GM19099 (cell line): ENCODE data around the gene NTHL1.

ENCODE experiments used
- POLR2A ChIP-seq: IDR thresholded peaks from 3 replicates; pipeline ENCODE4 v1.6.1; 2011; ENCODE audit warnings: low read depth; ENCODE audit not compliant: insufficient read length; ENCODE audit errors: extremely low read depth

Gene NTHL1

DNA sequence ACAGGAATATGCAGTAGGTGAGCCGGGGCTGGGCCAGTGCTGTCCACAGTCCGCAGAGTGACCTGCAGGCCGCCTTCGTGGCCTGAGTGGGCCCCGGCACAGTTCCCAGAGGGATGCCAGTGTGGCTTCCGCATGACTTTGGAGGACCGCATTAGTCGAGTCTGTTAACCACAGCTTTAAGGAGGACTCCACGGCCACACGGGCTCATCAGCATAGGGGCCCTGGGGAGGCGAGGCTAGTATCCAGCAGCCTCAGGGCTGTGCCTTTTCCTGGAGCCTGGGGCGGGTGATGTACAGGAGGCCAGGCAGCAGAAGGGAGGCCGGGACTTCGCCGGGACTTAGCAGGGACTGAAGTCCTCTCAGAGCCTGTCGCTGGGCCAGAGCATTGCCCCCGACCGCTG, 13.4 kb upstream of the NTHL1 start:
- TF ChIP-seq POLR2A, result no peak

DNA sequence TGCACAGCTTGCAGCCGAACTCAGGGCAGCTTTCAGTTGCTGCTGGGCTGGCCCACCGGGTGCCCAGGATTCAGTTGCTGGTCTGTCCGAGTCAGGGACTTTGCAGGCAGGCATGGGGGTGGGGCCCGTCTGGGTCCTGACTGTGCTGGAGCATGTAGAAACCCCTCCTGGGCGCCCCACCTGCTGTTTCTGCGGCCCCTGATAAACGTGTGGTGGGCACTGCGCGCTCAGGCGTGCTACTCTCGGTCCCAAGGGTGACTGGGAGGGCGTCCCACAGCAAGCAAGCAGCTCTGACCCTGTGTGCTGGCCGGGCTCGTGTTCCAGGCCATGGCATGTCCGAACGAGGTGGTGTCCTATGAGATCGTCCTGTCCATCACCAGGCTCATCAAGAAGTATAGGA, 12.7 kb upstream of the NTHL1 start:
- no peak for TF ChIP-seq POLR2A

DNA sequence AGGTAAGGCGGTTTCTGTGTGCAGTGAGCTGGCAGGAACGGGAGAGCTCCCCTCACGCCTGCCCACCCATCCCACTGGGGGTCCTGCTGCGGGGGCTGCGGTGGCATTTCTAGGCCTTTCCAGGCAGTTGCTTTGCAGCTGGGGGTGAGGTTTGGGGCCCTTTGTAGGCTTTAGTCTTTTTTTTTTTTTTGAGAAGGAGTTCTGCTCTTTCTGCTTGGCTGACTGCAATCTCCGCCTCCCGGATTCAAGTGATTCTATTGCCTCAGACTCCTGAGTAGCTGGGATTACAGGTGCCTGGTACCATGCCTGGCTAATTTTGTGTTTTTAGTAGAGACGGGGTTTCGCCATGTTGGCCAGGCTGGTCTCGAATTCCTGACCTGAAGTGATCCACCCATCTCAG, 11.2 kb upstream of the NTHL1 start:
- TF ChIP-seq POLR2A, result no peak

DNA sequence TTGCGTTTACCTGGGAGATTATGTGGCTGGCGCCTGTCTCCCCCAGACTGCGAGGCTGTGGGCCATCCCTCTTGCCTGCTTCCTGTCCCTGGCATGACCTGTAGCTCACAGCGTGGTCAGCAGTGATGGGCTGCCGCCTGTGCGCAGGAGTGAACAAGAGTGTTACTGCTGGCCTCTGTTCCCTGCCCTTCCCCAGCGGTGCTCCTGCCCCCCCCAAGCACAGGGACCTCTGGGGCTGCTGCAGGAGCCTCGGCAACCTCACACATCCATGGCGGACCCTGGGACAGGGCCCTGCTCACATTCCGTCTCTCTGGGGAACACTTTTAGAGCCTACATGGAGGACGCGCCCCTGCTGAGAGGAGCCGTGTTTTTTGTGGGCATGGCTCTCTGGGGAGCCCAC, 10.8 kb upstream of the NTHL1 start:
- TF ChIP-seq POLR2A, result no peak

DNA sequence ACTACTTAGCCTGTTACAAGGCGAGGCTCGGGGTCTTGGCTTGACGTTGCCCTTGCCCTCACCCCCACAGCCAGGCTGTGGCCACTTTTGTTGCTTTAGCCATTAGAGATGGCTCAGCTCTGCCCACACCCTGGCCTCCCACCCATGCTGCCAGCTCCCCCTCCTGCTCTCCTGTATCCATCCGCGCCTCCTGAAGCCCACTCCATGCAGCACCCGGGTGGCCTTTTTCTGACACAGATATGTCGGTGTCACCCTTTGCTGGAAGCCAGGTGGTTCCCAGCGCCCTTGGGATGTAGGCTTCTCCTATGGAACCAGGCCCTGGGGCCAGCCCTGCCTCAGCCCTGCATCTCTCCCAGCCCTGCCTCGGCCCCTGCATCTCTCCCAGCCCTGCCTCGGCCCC, 9.8 kb upstream of the NTHL1 start:
- TF ChIP-seq POLR2A, result no peak

DNA sequence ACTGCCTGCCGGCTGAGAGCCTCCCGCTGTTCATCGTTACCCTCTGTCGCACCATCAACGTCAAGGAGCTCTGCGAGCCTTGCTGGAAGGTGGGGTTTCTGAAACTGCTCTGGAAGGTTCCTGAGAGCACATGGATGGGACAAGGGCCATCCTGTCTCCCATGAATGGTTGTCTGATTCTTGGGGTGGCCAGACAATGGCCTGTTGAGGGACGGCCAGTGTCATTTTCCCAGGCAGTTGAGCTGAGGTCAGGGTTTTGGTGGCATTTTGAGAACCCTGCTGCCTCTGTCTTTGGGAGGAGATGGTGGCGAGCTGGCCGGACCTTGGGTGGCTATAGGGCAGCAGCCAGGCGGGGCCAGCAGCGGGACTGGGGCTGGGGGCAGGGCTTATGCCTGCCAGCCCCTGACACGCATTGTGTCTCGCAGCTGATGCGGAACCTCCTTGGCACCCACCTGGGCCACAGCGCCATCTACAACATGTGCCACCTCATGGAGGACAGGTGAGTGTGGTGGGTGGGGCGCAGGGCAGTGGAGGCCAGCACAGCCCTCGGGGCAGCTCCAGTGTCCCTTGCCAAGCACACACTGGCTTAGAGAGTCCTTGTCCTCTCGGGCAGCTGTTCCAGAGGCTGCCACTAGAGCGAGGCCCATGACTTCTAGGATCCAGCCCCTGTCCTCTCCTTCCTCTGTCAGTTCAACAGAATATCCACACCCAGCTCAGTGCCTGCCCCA, 9.2 kb upstream of the NTHL1 start:
- no peak for TF ChIP-seq POLR2A

DNA sequence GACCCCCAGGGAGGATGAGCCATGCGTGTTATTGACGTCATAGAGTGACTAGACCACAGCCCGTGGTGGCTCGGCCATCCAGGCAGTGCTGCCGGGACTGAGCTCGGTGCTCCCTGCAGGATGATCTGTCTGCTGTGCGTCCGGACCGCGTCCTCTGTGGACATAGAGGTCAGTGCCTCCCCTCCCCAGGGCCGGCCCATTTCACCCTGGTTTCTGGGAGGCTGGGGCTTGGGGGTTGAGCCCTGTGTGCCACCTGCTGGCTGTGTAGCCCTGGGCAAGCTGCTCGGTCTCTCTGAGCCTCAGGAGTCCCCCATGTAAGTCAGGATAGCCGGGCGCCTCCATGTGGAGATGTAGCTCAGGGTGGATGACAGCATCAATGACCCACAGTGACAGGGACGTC, 8.4 kb upstream of the NTHL1 start:
- no peak for TF ChIP-seq POLR2A

DNA sequence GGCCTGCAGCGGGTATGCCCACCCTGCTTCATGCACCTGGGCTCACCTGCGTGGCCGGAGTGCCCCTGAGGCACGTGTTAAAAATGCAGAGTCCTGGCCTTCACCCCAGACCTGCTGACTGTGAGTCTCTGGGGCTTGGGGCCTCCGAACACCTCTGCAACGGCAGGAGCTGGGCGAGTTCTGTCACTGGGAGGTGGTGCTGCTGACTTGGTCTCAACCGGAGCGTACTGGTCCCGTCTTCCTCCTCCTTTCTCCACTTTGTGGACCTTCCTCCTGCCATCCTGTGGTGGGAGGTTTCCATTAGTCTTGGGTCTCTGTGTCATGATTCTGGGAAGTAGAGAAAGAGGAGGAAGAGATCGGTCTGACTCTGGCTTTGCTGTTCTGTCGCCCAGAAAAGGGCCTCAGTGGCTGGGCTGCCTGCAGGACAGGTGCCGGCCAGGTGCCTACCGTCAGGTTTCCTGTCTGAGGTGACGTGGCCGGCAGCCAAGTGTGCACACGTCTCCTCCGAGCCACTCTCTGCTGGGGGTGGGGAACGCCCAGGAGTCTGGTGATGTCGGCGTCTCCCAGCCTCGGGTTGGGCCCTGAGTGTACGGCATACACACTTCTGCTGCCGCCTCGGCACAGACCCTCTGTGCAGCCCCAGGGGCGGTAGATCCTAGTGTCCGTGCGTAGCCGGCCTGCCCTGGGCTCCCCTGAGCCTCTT, 7.1 kb upstream of the NTHL1 start:
- TF ChIP-seq POLR2A, result no peak

DNA sequence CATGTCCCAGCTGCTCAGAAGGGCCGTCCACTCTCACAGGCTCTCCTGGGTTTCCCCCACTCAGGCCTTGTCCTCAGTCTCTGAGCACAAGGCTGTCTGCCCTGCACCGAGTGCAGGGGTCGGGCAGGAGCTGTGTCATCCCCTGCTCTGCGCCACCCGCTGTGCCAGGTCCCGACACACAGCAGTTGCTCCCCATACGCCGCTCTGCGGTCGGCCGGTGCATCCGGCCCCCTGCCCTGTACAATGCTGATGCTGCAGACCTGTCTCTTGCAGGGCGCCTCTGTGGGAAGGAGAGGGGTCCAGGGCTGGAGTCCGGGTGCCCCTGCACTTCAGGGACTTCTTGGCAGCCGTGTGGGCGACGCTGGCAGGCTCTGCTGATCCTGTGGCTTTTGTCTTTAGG, 6.3 kb upstream of the NTHL1 start:
- TF ChIP-seq POLR2A, result no peak

DNA sequence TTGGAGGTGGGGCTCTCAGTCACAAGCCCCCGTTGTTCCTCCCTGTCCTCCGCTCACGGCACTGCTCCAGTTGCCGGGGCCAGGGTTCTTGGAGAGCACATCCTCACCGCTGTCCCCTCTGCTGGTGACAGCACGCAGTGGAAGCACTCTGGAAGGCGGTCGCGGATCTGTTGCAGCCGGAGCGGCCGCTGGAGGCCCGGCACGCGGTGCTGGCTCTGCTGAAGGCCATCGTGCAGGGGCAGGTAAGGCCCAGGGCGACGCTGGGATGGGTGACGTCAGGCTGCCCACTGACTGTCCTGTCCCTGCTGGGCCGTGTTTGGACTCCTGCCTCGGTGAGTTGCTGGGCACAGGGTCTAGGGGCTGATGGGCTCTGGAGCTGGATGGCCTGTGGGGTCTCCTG, 5.6 kb upstream of the NTHL1 start:
- no peak for TF ChIP-seq POLR2A

DNA sequence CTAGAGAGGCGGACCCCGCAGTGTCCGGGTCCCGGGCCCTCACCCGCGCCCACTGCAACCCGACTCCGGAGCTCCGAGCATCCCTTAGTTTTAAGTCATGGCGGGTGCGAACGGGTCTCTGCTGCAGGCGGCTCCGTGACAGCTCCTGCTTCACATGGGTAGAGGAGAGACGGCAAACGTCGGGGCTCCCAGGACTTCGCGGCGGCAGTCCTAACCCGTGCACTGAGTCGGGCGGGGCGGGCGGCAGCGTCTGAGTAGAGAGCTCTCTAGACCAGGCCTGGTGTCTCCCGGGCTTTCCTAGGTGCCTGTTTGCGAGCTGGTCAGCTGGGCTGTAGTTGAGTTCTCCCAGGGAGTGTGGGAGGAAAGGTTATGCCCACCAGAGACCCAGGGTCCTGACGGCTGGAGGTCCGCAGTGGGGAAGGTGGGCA, 496 bp upstream of the NTHL1 start:
- no peak for TF ChIP-seq POLR2A

DNA sequence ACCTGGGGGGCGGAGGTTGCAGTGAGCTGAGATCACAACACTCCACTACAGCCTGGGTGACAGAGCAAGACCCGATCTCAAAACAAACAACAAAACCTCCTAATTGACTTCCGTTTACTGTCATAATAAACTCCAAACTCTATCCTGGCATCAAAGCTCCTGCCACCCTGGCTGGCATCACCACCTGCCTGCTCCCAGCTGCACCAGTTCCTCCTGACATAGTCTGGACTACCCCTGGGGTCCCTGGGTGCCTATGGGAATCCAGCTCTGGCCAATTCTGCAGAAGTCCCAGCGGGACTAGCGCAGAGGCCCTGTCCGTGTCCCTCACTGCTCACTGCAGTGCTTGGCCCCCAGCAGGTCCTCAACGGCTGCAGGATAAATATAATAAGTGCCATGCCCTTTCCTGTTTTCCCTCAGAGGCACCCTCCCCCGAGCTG, 723 bp downstream of the NTHL1 start:
- no peak for TF ChIP-seq POLR2A

DNA sequence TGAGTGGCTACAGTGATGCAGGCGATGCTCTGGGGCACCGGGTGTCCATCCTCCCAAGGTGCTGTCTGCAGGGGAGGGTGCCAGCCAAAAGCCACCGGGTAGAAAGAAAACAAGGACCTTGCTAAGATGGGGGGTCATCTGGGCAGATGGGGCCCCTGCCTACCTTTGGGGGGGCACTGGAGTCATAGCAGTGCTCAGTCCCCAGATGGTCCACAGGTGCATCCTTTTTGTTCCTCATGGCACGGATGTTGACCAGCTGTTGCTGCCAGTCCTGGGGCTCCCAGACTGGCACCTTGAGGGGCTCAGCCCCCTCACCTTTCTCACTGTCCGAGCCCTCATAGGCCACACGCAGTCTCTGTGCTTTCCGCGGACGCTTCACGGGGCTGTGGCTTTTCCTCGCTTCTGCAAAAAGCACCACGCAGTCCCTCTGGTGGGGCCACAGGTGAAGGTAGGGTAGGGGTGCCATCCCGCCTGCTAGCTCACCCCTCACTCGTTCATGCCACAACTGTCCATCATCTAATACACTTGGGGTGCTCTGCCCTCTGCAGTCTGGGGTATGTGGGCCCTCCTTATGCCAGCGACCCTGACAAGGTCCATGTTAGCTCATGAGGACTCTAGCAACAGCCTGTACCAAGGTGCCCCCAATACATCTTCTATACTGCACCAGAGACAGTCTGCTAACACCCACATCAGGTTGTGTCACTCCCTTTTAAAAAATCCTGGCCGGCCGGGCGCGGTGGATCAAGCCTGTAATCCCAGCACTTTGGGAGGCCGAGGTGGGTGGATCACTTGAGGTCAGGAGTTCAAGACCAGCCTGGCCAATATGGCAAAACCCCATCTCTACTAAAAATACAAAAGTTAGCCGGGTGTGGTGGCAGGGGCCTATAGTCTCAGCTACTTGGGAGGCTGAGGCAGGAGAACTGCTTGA, 1.4 kb downstream of the NTHL1 start:
- no peak for TF ChIP-seq POLR2A

DNA sequence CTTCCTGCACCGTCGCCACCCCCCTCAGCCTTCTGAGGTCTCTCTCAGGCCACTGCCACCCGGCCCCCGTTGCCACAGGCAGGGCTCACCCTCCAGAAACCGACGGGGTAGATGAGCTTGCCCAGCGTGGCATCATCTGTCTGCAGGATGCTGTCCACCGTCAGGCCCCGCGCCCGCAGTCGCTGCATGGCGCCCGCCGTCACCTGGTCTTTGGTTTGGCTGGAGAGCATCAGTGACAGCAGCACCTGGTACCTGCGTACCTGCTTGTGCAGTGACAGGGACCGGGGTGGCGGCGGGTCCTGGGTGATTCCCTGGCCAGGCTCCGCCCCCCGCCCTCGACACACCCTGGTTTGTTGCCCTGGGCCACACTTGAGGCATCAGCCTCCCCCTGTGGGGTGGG, 3.1 kb downstream of the NTHL1 start:
- no peak for TF ChIP-seq POLR2A

DNA sequence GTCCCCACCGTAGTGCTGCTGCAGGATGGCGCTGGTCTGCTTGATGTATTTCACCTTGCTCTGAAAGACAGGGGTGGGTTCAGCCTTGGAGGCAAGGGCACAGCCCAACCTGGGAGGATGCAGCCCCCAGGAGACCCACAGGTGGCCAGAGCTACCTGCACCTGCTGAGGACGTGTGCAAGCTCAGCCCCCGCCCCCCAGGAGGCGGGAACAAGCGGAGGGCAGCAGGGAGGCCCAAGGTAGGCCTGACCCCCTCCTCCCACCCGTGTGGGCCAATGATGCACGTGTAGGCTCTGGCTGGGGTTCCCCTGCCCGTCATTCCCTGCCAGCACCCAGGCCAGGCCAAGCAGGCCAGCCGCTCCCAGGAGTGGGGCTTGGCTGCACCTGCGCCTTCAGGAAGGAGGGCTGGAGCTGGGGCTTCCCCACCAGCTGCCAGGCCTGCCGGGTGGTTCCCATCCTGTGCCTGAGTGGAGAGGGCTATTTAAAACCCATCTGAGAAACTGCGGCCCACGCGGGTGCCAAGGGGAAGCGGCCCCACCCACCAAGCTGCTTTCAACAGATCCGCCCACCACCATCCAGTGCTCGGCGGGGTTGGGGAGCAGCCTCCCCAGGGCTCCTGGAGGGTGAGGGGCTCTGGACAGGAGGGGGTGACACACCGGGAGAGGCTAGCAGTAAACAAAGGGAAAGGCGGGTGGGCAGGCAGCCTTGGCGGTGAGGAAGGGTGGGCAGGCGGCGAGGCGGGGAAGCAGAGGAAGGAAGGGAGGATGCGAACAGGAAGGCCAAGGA, 3.8 kb downstream of the NTHL1 start:
- TF ChIP-seq POLR2A, result no peak
